SH-SY5Y (cell line): ENCODE measurements around the gene ISG15.

ENCODE experiments used
- GATA2 ChIP-seq: IDR thresholded peaks from 2 replicates; pipeline ENCODE4 v1.6.1; 2011; ENCODE audit warnings: mild to moderate bottlenecking, low read depth, low read length
- GATA3 ChIP-seq: IDR thresholded peaks from 2 replicates; pipeline ENCODE4 v1.6.1; 2011; ENCODE audit warnings: low read depth, mild to moderate bottlenecking, low read length, moderate library complexity

- TF ChIP-seq GATA2: no peak
- no peak for TF ChIP-seq GATA3
Measured at GRCh38 chr1:1020000-1020404, 6.7 kb downstream of the ISG15 start, which contains the start of gene AGRN.
